ENCODE data around the gene LAT. TPM values are rescaled to one million over a fixed set of nuclear protein-coding genes. Genes with fewer than 3 reads are reported as not detected.

The LAT gene
- polyA plus RNA-seq, 1 of the 3 experiments (the other 2 are of a cell fraction), result 8.0 TPM

DNA sequence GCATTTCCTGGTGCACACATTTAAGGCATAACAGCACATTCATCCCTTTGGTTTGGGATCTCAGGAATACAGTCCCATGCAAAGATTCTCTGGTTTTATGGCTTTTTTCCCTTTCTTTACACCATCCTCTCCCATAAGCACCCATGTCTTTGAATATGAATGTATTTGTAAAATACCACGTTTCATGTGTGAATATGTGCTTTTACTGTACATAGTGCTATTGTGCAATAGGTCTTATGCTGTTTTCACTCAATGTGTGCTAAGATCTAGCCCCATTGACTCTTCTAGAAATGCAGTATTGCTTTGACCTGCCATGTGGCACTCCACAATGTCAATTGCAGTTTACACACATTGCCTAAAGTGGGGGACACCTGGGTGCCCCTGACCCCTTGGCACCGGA lies 20.4 kb upstream of the LAT start:
- Histone ChIP-seq H3K9ac (no peak overlapping the region), H3K36me3 (replicated peaks in 1 of 2; ENCODE audit: control insufficient read depth in 1 of 2, insufficient read depth in 2 of 2, low read length in 1 of 2) (peaks cover 19 to 33% of the 10 kb centered on the region in 2 experiments), H3K4me3 (ENCODE audit: low read depth in 2 of 2, low read length in 1 of 2) (no peak overlapping the region), H3K4me2 (no peak overlapping the region), H4K20me1 (ENCODE audit: insufficient read depth) (no peaks in the 10 kb centered on the region), H3K4me1 (ENCODE audit: control insufficient read depth in 1 of 2, insufficient read depth in 2 of 2, low read depth in 1 of 2, low read length in 1 of 2) (no peaks in the 10 kb centered on the region), H3K79me2 (ENCODE audit: insufficient read depth) (no peaks in the 10 kb centered on the region), H3K27ac (ENCODE audit: low read depth in 2 of 2, low read length in 1 of 2) (no peak overlapping the region), H3F3A (replicated peaks; ENCODE audit: insufficient read depth) (peaks cover 4% of the 10 kb centered on the region), H3K27me3 (ENCODE audit: insufficient read depth) (no peaks in the 10 kb centered on the region), H3K9me3 (no peaks in the 10 kb centered on the region), H3K9me2 (no peaks in the 10 kb centered on the region), H2AFZ (ENCODE audit: low read depth) (no peak overlapping the region)
- no peak for DNase-seq
- CTCF ChIA-PET, result interaction anchor here (1.0 kb wide), 1 partner anchor 118 kb away, joined by 3 read pairs; the partner anchor contains the start of gene TUFM
- 85% methylated on average over 2 of the region's 2 CpGs for WGBS (ENCODE audit: low lambda C conversion rate)
- TF ChIP-seq, protein P1, sequence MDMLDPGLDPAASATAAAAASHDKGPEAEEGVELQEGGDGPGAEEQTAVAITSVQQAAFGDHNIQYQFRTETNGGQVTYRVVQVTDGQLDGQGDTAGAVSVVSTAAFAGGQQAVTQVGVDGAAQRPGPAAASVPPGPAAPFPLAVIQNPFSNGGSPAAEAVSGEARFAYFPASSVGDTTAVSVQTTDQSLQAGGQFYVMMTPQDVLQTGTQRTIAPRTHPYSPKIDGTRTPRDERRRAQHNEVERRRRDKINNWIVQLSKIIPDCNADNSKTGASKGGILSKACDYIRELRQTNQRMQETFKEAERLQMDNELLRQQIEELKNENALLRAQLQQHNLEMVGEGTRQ (IDR thresholded peaks at IDR 0.05; ENCODE audit: borderline replicate concordance, low read depth, low read length), result no peak
- TF ChIP-seq JUND (IDR thresholded peaks at IDR 0.05) (no peak), RFX5 (IDR thresholded peaks at IDR 0.05; ENCODE audit: low read length) (no peak), EP300 (IDR thresholded peaks at IDR 0.05; ENCODE audit: borderline replicate concordance in 1 of 2, low read depth in 1 of 2, low read length in 1 of 2) (no peak), GABPA (IDR thresholded peaks at IDR 0.05; ENCODE audit: low read depth) (no peak), MEF2A (IDR thresholded peaks at IDR 0.05; ENCODE audit: borderline replicate concordance, low read depth) (no peak), SIN3A (IDR thresholded peaks at IDR 0.05; ENCODE audit: borderline replicate concordance, low read depth, low read length) (no peak), FOXM1 (IDR thresholded peaks at IDR 0.05; ENCODE audit: low read depth) (no peak), POLR2AphosphoS5 (IDR thresholded peaks at IDR 0.05; ENCODE audit: low read depth, low read length) (no peak), SMC3 (IDR thresholded peaks at IDR 0.05; ENCODE audit: low read depth, low read length) (no peak), GATA2 (CRISPR knock-in tag; IDR thresholded peaks at IDR 0.05) (no peak), NFIC (IDR thresholded peaks at IDR 0.05; ENCODE audit: borderline replicate concordance) (no peak), FOSL2 (IDR thresholded peaks at IDR 0.05; ENCODE audit: borderline replicate concordance, low read depth) (no peak), TEAD4 (IDR thresholded peaks at IDR 0.05; ENCODE audit: borderline replicate concordance, insufficient read depth) (no peak), FOXJ3 (CRISPR knock-in tag; IDR thresholded peaks at IDR 0.05) (no peak)
- TF ChIP-seq, protein P2, sequence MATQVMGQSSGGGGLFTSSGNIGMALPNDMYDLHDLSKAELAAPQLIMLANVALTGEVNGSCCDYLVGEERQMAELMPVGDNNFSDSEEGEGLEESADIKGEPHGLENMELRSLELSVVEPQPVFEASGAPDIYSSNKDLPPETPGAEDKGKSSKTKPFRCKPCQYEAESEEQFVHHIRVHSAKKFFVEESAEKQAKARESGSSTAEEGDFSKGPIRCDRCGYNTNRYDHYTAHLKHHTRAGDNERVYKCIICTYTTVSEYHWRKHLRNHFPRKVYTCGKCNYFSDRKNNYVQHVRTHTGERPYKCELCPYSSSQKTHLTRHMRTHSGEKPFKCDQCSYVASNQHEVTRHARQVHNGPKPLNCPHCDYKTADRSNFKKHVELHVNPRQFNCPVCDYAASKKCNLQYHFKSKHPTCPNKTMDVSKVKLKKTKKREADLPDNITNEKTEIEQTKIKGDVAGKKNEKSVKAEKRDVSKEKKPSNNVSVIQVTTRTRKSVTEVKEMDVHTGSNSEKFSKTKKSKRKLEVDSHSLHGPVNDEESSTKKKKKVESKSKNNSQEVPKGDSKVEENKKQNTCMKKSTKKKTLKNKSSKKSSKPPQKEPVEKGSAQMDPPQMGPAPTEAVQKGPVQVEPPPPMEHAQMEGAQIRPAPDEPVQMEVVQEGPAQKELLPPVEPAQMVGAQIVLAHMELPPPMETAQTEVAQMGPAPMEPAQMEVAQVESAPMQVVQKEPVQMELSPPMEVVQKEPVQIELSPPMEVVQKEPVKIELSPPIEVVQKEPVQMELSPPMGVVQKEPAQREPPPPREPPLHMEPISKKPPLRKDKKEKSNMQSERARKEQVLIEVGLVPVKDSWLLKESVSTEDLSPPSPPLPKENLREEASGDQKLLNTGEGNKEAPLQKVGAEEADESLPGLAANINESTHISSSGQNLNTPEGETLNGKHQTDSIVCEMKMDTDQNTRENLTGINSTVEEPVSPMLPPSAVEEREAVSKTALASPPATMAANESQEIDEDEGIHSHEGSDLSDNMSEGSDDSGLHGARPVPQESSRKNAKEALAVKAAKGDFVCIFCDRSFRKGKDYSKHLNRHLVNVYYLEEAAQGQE (IDR thresholded peaks at IDR 0.05; ENCODE audit: low read depth, low read length), result no peak
- TF ChIP-seq, protein P3, sequence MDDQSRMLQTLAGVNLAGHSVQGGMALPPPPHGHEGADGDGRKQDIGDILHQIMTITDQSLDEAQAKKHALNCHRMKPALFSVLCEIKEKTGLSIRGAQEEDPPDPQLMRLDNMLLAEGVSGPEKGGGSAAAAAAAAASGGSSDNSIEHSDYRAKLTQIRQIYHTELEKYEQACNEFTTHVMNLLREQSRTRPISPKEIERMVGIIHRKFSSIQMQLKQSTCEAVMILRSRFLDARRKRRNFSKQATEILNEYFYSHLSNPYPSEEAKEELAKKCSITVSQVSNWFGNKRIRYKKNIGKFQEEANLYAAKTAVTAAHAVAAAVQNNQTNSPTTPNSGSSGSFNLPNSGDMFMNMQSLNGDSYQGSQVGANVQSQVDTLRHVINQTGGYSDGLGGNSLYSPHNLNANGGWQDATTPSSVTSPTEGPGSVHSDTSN (IDR thresholded peaks at IDR 0.05), result no peak
- POLR2A ChIA-PET, result no interaction called here
